GM12891 (cell line): ENCODE measurements around the gene DNMBP.

Experiments
- POLR2AphosphoS5 ChIP-seq: IDR thresholded peaks from 2 replicates; pipeline ENCODE4 v1.6.1; 2011; ENCODE audit warnings: low read depth, low read length, control low read depth
- TAF1 ChIP-seq: IDR thresholded peaks from 2 replicates; pipeline ENCODE4 v1.6.1; 2011; ENCODE audit warnings: low read depth, low read length, control low read depth

GRCh38 chr10:99927721-99928280, 81.9 kb downstream of the DNMBP start:
- no peak for TF ChIP-seq TAF1
- TF ChIP-seq POLR2AphosphoS5: no peak
